ENCODE results near the gene DCUN1D2.

- TF ChIP-seq POLR2A (IDR thresholded peaks at IDR 0.05) = no peak
- no peak for TF ChIP-seq CTCF (IDR thresholded peaks at IDR 0.05)
These were observed 18.2 kb upstream of the DCUN1D2 start for GRCh38 chr13:113508521-113509254.

Measured in breast epithelium (tissue), 3 donors.